Measurements from ENCODE around the gene GTSF1L.
A peak's percentile ranks its signal among the peaks of the same experiment; 100 is the strongest.
"Not testable (repeated sequence)": the region's sequence is repeated elsewhere in the genome, so short reads cannot be mapped to it uniquely, and the experiment has no call there.

GTSF1L gene

DNA sequence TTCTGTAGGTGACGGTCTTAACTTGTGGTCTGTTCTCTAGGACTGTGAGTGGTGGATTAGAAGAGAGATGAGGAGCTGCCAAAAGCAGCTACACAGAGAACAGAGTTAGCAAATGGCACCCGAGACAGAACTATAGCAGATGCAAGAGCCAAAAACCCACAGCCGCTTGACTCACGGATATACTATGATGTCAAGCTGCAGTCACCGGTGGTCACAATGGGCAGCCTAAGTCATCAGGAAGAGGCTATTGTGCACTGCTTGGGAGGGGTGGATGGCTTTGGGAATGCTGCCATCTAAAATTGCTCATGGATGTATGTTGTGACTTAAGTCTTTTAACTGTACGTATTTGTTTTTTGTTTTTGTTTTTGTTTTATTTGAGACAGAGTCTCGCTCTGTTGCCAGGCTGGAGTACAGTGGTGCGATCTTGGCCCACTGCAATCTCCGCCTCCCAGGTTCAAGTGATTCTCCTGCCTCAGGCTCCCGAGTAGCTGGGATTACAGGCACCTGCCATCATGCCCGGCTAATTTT, at the start of gene GTSF1L:
Gene GTSF1L, minus strand, starts transcription at position 192 of the 528 bp plus-strand sequence. CDS start 308 bp downstream, outside the sequence.
- DNase-seq (ENCODE audit: low spot score), result no peak

DNA sequence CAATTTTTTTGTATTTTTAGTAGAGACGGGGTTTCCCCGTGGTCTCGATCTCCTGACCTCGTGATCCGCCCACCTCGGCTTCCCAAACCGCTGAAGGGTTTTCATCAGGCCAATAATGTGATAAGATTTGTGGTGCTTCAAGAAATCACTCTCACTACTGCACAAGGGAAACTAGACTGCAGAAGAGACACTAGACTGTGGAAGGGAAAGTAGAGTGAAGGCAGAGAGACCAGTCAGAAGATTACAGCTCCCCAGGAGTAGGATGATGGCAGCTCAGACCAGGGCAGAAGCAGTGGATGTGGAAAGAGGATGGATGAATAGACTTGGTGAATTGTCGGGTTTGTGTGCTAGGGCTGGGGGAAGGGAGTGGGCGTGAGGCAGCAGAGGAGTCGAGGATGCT, 48.0 kb upstream of the GTSF1L start:
- no peak for DNase-seq (ENCODE audit: low spot score)

DNA sequence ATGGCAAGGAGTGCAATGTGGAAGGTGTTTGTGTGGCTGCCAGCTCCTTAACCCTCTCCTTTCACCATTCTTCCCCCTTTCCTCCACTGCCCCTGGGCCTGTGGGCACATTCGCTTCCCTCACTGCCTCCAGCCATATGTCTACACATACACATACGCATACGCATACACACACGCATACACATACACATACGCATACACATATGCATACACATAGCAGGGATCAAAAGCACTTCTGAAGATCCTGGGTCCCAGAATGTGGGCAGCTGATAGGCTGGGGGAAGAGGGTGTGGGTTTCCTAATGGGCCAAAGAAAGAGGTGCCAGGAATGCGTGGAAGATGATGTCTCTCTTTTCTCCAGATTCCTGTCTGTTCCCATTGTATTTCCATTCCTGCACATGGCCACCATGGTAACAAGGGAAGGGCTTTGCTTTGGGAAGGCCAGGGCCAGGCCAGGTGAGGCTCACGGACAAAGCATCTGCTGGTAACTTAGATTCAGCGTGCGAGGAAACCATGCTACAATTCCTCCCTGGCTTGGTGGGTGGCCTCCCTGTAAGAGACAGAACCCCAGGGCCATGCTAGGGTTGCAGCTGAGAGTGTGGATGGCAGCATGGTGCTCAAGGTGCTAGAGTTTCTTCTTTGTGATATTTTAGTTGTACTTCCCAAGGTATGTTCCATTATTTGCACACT, 44.8 kb upstream of the GTSF1L start:
- no peak for DNase-seq (ENCODE audit: low spot score)

DNA sequence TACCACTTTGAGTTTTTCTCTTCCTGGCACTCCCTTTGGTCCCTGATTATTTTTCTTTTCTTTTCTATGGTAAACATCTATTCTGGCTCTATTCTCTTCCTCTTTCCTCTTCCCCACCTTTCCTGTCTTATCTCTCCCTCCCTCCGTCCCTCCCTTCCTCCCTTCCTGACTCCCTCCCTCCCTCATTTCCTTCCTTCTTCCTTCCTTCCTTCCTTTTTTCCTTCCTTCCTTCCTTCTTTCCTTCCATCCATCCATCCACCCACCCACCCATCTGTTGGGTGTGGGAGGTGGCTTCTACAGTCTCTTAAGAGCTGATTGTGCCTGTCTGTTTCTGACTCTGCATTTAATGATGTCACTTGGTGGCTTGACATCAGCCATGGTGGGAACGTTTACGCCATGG, 43.5 kb upstream of the GTSF1L start:
- DNase-seq (ENCODE audit: low spot score), result no peak

DNA sequence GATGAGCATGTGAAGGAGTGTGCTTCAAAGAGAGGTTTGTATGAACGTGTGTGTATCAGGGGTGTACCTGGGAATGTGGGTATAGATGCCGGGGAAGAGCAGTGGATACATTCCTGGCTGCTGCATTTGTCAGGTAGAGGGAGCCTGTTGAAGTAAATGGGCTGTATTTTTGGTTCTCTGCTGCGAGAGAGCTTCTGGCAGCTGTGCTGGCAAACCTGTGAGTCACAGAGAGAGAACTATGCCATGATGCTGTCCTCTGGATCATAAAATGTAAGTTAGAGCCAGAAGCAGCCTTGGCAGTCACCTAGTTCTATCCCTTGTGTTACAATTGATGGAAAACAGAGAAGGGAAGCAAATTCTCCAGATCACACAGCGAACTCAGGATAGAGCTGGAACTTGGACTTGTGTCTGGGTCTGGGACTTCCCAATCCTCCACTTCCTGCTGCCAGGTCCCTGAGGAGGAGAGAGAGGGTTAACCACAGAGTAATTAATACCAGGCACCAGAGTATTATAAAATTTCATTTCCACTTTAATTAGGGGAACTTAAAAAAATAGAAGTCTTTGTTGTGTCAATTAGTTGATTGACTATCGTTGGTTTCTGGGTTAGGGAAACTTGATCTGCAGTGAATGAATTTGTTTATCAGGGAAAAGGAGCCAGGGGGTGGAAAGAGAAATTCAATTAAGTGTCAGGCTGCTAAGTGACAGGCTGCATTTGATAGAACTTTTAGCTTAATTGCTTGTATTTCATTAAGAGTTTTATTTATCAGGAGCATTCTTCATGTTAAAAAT, 41.1 kb upstream of the GTSF1L start:
- no peak for DNase-seq (ENCODE audit: low spot score)

DNA sequence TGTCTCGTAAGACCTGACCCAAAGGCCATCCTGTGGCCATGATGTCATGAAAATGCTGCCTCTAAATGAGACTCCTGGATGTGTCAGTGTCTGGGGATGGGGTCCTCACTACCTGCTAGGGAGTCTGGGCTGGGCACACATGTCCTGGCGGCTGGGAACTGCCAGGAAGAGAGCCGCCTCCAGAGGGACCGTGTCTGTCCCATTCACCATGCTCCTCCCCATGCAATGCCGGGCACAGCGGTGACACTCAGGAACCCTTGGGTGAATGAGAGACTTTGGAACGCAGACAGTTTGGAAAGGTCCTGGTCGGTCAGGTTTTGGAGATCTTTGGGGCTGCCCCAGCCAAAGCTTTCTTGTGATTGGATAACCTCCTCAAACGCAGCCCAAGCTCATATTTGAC, 40.1 kb upstream of the GTSF1L start:
- no peak for DNase-seq (ENCODE audit: low spot score)

DNA sequence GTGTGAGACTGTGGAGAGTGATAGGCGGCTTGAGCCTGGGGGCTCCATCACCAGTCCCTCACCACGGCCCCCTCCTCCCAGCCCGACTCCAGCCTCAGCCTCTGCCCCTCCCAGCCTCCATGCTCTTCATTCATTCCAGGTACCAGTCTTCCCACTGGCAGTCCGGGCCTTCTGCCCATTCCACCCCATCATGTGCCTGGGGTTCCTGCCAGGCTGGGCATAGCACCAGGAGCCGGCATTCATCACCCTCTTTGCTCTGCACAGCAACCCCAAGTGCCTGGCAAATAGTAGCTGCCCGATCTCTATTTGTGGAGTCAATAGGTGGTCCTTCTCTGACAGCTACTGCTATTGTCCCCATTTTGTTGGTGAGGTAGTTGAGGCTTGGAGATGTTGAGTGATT, 39.6 kb upstream of the GTSF1L start:
- DNase-seq (ENCODE audit: low spot score), result no peak

DNA sequence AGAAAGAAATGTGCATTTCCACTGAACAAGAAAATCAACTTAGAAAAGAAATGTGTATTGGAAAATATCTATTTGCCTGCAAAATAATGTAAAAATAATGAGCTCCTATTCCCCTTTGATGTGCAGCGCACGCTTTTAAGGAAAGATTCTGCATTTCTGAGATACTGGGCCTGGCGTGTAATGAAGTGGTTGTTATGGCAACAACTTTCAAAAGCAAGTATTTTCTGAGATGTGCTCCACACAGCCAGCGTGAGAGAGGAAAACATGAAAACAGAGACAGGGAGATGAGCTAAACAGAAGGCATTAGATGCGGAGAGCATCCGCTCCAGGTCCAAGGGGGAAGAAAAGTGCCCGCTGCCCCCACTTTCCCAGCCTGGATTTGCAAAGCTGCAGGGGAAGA, 39.1 kb upstream of the GTSF1L start:
- DNase-seq (ENCODE audit: low spot score), result no peak

DNA sequence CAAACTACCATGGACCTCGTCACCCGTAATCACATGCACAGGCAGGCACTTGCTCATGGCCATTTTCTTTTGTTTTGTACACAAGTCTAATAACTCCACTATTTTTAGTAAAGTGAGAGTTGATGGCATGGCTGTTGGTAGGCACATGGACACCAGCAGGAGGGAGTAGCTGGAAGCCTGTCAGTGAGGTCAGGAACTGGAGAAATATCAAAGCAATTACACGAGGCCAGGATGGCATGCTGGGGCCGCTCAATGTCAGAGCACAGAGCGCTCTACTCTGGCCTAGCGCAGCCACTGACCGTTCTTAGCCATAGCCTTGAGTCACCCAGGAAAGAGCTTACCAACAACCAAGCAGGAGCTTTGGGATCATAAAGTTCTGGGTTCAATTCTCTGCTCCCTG, 36.1 kb upstream of the GTSF1L start:
- DNase-seq (ENCODE audit: low spot score), result no peak

DNA sequence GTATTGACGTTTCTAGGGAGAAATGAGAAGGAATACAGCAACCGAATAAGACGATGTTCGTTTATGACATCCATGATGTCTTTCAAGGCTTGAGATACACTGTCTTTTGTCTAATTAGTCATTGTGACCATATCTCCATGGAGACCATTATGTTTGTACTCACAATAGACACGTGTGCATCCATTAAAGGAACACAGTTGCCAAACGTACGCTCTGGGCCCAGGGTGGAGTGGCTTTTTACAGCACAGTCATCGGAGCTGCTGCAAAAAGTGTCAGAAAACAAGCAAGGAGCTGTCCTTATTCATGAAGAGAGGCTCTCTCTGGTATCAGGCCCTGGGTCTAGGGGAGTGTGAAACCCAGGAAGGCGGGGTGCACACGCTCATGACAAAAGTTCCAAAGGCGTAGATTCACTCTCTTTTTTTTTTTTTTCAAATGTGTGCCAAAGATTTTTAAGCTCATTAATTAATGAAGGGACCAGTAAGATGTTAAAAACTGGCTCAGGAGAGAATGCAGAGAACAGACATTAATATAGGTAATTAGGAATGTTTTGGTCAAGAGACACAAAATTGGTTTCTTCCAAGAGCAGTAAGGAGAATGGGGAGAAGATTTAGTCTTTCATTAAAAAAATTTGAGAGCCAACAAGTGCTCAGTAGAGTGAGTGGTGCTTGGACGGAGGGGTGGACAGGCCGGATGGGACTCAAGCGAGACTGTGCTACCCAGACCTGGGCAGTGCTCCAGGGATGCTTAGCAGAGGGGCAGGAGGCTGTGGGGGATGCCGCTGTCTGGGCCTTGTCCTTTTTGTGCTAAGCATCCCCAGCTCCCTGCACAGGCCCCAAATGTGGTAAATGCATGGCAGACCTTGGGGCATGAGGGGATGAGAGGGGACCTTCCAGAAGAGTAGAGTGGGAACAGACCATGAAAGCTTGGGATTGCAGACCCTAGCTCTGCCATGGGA, 34.9 kb upstream of the GTSF1L start:
- DNase-seq (ENCODE audit: low spot score), result no peak

DNA sequence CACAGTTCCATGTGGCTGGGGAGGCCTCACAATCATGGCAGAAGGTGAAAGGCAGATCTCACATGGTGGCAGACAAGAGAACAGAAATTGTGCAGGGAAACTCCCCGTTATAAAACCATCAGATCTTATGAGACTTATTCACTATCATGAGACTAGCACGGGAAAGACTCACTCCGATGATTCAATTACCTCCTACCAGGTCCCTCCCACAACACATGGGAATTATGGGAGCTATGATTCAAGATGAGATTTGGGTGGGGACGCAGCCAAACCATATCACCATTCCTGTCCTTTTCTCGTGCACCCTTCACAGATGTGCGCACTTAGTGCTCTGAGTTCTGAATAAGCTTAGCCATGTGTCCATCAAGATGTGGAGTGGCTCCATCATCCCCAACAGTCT, 31.1 kb upstream of the GTSF1L start:
- DNase-seq (ENCODE audit: low spot score), result not testable (repeated sequence)

DNA sequence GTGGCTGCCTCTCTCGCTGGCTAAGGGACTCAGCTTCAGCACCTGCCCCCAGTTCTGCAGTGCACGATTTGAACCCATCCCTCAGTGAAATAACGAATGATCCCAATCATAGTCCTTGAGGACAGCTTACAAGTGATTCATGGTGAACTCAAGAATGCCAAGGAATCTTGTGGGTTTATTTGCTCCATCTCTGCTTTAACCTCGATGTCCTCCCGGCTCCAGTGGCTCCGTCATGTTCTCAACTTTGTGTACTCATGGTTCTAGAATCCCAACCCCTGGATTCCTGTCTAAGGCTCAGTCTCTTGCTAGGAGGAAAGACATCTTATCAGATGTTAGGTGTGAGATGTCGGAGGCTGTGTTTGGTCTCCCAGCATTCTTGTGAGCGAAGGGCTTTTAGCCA, 29.0 kb upstream of the GTSF1L start:
- DNase-seq (ENCODE audit: low spot score), result no peak

DNA sequence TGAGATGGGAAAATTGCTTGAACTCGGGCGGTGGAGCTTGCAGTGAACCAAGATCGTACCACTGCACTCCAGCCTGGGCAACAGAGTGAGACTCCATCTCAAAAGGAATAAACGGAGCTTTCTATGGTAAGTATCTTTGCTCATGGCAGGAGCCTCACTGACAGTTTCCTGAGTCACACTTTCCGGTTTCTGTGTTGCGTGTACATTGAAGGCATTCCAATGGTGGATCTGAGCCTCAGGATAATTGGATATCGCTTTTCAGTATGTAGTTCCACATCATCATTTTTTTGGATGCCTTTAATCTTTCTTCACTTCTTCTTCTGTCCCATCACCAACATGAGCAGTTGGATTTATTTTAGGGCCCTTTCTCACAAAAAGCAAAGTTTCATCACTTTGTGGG, 28.6 kb upstream of the GTSF1L start:
- DNase-seq (ENCODE audit: low spot score), result no peak

DNA sequence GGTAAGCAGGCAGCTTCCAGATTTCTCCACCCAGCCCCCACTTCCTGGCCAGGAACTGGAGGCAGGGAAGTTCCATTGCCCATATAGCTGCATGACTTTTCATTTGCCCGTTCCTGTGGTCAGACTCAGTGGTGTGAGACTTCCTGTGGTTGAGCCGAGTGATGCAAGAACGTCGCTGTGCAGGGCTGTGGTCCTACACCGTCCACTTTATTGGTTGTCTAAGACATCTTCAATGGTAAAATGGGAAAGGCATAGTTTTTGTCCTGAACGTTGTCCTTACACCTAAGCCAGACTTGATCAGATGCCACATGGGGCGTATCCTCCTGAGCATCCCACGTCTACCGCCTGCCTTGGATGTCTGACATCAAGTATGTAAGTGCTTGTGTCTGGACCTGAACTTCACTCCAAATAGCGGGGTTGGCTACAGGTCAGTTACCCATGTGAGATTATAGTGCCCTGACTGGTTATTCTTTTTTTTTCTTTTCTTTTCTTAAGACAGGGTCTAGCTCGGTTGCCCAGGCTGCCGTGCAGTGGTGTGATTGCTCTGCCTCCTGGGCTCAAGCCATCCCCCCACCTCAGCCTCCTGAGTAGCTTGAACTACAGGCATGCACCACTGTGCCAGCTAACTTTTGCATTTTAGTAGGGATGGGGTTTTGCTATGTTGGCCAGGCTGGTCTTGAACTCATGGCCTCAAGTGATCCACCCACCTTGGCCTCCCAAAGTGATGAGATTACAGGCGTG, 25.9 kb upstream of the GTSF1L start:
- DNase-seq (ENCODE audit: low spot score), result no peak

DNA sequence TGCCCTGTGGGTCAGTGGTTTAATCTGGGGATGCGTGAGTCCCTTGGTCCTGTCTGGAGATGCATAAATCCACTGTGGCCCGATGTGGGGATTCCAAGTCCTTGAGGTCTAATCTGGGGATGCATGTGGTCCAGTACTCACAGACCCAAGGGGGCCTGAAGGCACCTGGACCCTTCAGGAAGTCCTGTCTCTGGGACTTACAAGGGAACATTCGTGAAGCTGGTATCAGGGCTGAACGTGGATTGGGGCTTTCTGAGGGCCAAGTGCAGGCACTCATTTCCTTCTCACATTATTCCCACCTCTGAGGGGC, 25.2 kb upstream of the GTSF1L start:
- DNase-seq (ENCODE audit: low spot score), result no peak

DNA sequence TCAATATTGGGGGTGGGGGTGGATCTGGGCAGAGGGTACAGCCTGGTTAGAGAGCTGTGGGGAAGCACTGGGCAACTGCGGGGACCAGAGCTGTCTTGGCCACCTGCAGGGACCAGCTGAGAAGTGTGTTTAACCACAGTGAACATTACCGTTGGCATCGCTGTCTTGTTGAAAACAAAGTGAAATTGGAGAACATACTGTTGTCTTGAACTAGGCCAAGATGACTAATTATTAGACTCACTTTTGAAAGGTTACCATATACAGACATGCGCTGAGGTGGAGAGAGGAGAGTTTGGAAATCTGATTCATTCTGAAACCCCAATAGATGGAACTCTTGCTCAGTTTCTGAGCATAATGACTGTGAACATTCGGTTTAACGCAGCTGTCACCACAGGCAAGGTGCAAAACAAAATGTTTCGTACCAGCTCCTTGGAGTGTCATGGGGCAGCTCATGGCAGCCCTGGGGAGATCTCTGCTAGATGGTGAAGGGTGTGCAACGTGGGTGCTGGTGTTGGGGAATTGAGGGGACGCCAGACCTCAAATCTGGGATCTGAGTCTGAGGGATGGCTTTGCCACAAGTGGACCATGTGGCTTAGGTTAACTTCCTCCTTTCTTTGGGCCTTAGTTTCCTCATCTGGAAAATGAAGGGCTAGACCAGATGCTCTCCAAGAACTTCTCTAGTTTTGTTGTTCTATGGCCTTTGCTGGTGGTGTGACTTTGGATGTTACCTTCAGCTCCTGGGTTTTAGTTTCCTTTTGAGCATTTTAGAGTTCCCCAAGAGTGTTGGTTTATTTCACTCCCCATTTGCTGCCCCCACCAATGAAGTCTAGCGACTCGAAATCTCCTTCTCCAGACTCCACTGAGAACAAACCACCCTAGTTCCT, 24.6 kb upstream of the GTSF1L start:
- peak; percentile 33 for DNase-seq (ENCODE audit: low spot score)

DNA sequence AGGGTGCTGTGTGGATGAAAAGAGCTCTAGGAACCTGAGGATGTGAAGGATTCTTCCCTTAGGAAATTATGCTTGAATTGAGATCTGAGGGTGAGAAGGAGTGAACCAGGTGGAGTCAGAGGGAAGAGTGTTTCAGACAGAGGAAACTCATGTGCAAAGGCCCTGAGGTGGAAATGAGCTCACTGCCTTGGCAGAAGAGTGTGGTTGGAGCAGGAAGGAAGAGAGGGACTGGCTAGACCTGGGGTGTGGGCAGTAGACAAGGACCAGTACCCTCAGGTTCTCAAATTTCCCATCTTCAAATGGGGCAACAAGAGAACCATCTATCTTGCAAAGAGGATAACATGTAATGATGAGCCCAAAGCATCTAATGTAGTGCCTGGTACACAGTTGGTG, 24.0 kb upstream of the GTSF1L start:
- no peak for DNase-seq (ENCODE audit: low spot score)

DNA sequence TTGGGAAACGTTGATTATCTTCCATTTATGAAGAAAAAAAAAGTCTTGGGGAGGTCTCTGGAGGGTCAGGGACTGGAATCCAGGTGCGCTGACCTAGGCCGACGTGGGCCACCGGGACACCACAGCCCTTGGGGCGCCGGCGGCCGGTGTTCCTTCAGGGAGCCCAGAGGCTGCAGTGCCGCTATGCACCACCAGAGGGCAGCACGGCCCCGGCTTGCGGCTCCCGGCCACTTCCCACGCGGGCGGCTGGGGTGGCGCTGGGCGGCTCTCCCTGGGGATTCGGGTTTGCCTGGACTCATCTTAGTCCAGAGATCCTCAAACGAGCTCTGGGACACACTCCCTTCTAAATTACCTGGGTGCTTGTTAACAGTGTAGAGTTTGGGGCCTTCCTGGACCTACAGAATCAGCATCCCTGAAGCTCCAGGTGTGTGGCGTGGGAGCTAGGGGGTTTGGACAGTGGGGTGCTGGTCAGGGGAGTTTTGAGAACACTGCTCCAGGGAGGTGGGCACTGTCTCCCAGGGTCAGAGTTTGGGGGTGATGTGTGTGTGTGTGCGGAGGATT, 23.0 kb upstream of the GTSF1L start:
- DNase-seq (ENCODE audit: low spot score), result peak; percentile 78

DNA sequence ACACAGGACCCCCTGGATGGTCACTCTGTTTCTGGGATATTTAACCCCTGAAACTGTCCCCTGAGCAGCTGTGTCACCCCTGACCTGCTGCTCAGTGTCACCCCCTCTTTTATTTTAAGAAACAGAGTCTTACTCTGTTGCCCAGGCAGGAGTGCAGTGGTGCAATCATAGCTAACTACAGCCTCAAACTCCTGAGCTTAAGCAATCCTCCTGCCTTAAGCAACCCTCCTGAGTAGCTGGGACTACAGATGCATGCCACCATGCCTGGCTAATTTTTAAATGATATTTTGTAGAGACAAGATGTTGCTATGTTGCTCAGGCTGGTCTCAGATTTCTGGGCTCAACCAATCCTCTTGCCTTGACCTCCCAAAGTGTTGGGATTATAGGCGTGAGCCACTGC, 21.5 kb upstream of the GTSF1L start:
- DNase-seq (ENCODE audit: low spot score), result no peak

DNA sequence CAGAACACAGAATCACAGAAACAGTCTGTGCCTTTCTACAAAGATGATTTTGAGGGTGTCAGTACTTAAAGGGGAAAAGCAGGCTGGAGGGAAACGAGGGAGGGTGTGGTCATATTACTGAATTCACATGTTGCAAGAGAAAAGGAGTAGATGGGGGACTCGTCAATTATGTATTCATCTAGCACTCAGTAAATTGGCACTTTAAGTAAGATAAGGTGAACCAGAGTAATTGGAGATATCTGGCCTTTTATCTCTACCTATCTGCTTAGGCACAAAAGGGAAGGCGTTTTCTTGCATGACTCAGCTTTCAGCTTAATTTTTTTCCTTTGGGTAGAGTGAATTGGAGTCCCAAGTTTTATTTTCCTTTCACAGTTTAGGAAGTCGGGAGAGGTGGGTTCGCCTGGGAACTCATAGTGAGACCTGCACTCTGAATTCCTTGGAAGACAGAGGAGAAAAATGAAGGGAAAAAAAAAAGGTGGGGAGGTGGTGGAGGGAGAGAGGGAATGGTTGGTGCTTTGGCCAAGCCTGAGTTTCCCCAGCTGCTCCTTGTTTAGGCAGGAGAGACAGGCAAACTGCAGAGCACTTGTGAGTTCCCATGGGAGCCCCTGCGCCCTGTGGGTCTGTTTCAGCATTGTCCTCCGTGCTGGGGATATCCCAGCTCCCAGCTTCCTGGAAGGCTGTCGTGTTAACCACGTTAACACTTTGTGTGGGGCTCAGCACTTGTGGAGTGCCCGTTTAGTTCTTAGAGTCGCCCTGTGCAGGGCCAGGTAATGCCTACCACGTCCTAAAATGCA, 19.7 kb upstream of the GTSF1L start:
- DNase-seq (ENCODE audit: low spot score), result no peak

Data from CD4-positive, alpha-beta T cell treated with Interleukin-15 for 4 hours (primary cell).